Trophoblast cell (in vitro differentiated cells and primary cell): ENCODE measurements around the gene MEGF6.

ENCODE experiments used
- DNase-seq, 2 donors: peaks; one replicate each; pipeline ENCODE4 v3.0.0-alpha.2; 2016
- H2AFZ ChIP-seq: 2 replicates; pipeline ENCODE4 v1.6.1; 2013; ENCODE audit warnings: low read length, moderate library complexity, mild to moderate bottlenecking; ENCODE audit not compliant: insufficient read depth, poor library complexity
- H2AK5ac ChIP-seq: 2 replicates; pipeline ENCODE4 v1.6.1; 2013; ENCODE audit warnings: mild to moderate bottlenecking, low read length
- H2BK120ac ChIP-seq: 2 replicates; pipeline ENCODE4 v1.6.1; 2013; ENCODE audit warnings: low read length, mild to moderate bottlenecking, moderate library complexity; ENCODE audit not compliant: insufficient read depth, poor library complexity
- H2BK12ac ChIP-seq: 2 replicates; pipeline ENCODE4 v1.6.1; 2013; ENCODE audit warnings: mild to moderate bottlenecking, low read length, moderate library complexity
- H2BK5ac ChIP-seq: 2 replicates; pipeline ENCODE4 v1.6.1; 2013; ENCODE audit warnings: low read length, low read depth, moderate library complexity, mild to moderate bottlenecking; ENCODE audit not compliant: poor library complexity
- H3K14ac ChIP-seq: 2 replicates; pipeline ENCODE4 v1.6.1; 2013; ENCODE audit warnings: mild to moderate bottlenecking, low read length
- H3K18ac ChIP-seq: 2 replicates; pipeline ENCODE4 v1.6.1; 2013; ENCODE audit warnings: mild to moderate bottlenecking, low read length
- H3K23ac ChIP-seq: 2 replicates; pipeline ENCODE4 v1.6.1; 2013; ENCODE audit warnings: low read length
- H3K27ac ChIP-seq: 2 replicates; pipeline ENCODE4 v1.5.1; 2013; ENCODE audit warnings: low read depth, mild to moderate bottlenecking, inconsistent platforms, low read length, moderate library complexity
- H3K27me3 ChIP-seq: 2 replicates; pipeline ENCODE4 v1.6.1; 2013; ENCODE audit warnings: inconsistent platforms, mild to moderate bottlenecking, low read length, moderate library complexity; ENCODE audit not compliant: insufficient read depth
- H3K36me3 ChIP-seq, 2 experiments: 1 replicate in 1 of 2; 2 replicates in 1 of 2; pipeline ENCODE4 v1.6.1; 2013; ENCODE audit warnings: low read length in 2 of 2, mild to moderate bottlenecking in 2 of 2, moderate library complexity in 1 of 2; ENCODE audit not compliant: insufficient read depth in 2 of 2, control insufficient read depth in 1 of 2
- H3K4ac ChIP-seq: 2 replicates; pipeline ENCODE4 v1.6.1; 2013; ENCODE audit warnings: low read depth, mild to moderate bottlenecking, low read length, moderate library complexity
- H3K4me1 ChIP-seq, 2 experiments: 1 replicate in 1 of 2; 2 replicates in 1 of 2; pipeline ENCODE4 v1.6.1; 2013; ENCODE audit warnings: low read length in 2 of 2, mild to moderate bottlenecking in 2 of 2, moderate library complexity in 1 of 2; ENCODE audit not compliant: insufficient read depth in 2 of 2, control insufficient read depth in 1 of 2
- H3K4me2 ChIP-seq: 2 replicates; pipeline ENCODE4 v1.6.1; 2013; ENCODE audit warnings: inconsistent platforms, mild to moderate bottlenecking, low read length, moderate library complexity
- H3K4me3 ChIP-seq: 2 replicates; pipeline ENCODE4 v1.5.1; 2013; ENCODE audit warnings: mild to moderate bottlenecking, low read depth, low read length, inconsistent platforms
- H3K79me1 ChIP-seq: one replicate; pipeline ENCODE4 v1.6.1; 2013; ENCODE audit warnings: low read length
- H3K79me2 ChIP-seq: 2 replicates; pipeline ENCODE4 v1.6.1; 2013; ENCODE audit warnings: low read length, mild to moderate bottlenecking; ENCODE audit not compliant: control insufficient read depth, insufficient read depth, poor library complexity
- H3K9ac ChIP-seq: 2 replicates; pipeline ENCODE4 v1.6.1; 2013; ENCODE audit warnings: mild to moderate bottlenecking, low read length
- H3K9me3 ChIP-seq: 2 replicates; pipeline ENCODE4 v1.6.1; 2013; ENCODE audit warnings: low read depth, mild to moderate bottlenecking, control low read depth, inconsistent platforms, low read length; ENCODE audit not compliant: insufficient read depth
- H4K12ac ChIP-seq: 2 replicates; pipeline ENCODE4 v1.6.1; 2013; ENCODE audit warnings: low read depth, mild to moderate bottlenecking, low read length, moderate library complexity
- H4K8ac ChIP-seq: 2 replicates; pipeline ENCODE4 v1.6.1; 2013; ENCODE audit warnings: low read depth, mild to moderate bottlenecking, low read length, moderate library complexity
- H4K91ac ChIP-seq: one replicate; pipeline ENCODE4 v1.6.1; 2013; ENCODE audit warnings: low read depth, mild to moderate bottlenecking, low read length, moderate library complexity
- WGBS: extraction: QIAGEN DNeasy Blood & Tissue Kit; methylation state at CpG from one replicate; pipeline ENCODE4 v1.1.7; 2013; ENCODE audit warnings: missing lambda C conversion rate; ENCODE audit not compliant: insufficient read length, insufficient coverage; ENCODE audit errors: extremely low coverage; 5-methylcytosine and 5-hydroxymethylcytosine counted together

The MEGF6 gene

DNA sequence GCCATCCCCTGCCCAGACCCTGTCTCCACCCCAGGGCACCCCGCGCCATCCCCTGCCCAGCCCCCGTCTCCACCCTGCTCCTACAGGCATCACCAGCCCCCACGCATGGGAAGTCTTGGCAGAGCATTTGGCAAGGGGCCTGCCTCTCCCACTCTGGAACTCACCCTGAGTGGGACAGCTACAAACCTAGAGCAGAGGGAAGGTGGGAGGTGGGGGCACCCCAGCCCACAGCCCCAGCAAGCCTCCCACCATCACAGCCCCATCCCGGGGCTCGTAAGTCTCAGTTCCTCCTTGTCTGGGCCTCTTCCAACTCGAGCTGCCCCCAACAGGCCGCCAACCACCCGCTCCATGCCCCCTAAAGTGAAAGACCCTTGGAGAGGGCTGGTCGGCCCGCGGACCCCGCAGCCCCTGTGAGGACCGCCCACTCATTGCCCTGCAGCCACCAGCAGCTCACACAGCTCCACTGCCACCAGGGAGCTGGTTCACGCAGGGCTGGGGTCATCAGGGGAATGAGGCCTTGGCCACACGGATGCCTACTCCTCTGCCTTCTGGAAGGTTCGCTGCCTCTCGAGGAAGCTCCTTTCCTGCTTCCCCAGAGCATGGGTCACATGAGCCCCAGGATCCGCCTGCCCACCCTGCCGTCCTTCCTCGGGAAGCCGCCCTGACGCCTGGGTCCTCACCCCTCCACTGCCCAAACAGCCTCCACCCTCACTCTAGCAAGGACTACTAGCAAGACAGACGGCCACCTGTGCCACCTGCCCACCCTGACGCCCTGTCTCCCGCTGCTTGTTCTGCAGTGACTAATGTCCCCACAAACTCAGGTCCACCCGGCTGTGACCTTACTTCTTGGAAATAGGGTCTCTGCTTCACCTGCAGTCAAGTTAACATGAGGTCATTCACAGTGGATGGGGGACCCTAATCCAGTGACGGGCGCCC is 14.4 kb downstream of the MEGF6 start:
- Histone ChIP-seq H2BK120ac (no peak overlapping the region), H3K18ac (no peak overlapping the region), H2BK5ac (no peak overlapping the region), H2AK5ac (no peak overlapping the region), H3K4me2 (no peak overlapping the region), H4K12ac (no peak overlapping the region), H3K79me1 (no peaks in the 10 kb centered on the region), H3K36me3 (no peaks in the 10 kb centered on the region), H3K9me3 (no peaks in the 10 kb centered on the region), H3K23ac (no peak overlapping the region), H3K27me3 (no peaks in the 10 kb centered on the region), H3K14ac (no peak overlapping the region), H3K79me2 (no peaks in the 10 kb centered on the region), H3K4ac (no peak overlapping the region), H4K8ac (no peak overlapping the region), H2BK12ac (no peak overlapping the region), H2AFZ (no peak overlapping the region), H3K4me3 (no peak overlapping the region), H4K91ac (no peak overlapping the region), H3K27ac (no peak overlapping the region), H3K9ac (no peak overlapping the region), H3K4me1 (no peaks in the 10 kb centered on the region)
- WGBS: no CpG with 5 or more reads among the region's 29 CpGs
- no peak for DNase-seq

DNA sequence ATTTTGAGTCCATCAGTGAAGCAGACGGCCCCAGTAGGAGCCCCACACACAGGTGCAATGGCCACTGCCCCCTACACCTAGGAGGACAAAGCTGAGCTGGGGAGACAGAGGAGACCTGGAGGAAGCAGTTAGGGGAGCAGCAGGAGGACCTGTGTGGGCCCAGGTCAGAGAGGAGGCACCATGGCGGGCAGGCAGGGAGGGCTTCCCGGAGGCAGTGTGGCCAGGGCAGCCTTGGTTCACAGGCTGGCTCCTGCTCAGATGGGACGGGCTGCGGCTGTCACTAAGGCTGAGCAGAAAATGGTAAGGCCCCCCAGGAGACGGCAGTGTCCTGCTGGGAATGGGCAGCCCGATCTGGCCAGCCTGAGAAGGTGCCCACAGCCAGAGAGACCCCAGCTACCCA is 15.4 kb downstream of the MEGF6 start:
- Histone ChIP-seq H3K4me1 (no peaks in the 10 kb centered on the region), H2BK5ac (no peak overlapping the region), H3K9me3 (no peaks in the 10 kb centered on the region), H3K14ac (no peak overlapping the region), H3K4me3 (no peak overlapping the region), H2BK120ac (no peak overlapping the region), H3K27ac (no peak overlapping the region), H3K79me1 (no peaks in the 10 kb centered on the region), H3K36me3 (no peaks in the 10 kb centered on the region), H2AFZ (no peak overlapping the region), H4K12ac (no peak overlapping the region), H3K18ac (no peak overlapping the region), H4K91ac (no peak overlapping the region), H3K79me2 (no peaks in the 10 kb centered on the region), H4K8ac (no peak overlapping the region), H3K27me3 (no peaks in the 10 kb centered on the region), H3K9ac (no peak overlapping the region), H2BK12ac (no peak overlapping the region), H2AK5ac (no peak overlapping the region), H3K23ac (no peak overlapping the region), H3K4me2 (no peak overlapping the region), H3K4ac (no peak overlapping the region)
- DNase-seq: no peak
- no CpG with 5 or more reads among the region's 7 CpGs for WGBS

DNA sequence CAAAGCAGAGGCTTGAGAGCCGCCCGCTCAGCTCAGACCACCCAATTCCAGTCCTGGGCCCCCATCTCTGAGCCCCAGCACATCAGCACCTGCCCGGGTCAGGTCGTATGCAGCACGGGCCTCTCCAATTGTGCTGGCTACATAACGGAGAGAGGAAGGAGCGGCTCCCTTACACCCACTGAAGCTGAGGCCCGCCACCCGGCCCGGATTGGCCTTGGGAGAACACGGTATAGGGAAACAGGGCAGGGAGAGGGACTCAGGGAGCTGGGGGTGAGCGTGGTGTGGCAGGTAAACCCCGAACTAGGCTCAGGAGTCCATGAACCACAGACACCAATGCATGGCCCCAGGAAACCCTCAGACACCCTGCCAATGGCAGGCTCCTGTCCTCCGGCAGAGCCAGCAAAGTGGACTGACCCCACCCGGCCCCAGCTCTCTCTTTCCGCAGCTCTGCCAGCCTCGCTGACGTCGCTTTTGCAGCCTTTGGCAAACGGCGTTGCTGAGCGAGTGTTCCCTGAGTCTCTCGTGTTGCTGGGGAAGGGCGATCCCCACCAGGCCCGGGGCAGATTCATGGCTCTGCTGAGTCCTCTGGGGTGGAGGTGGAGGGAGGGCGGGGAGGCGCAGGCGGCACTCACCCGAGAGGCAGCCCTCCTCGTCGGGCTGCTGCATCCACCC is 16.5 kb downstream of the MEGF6 start:
- no peak overlapping the region for H3K9ac ChIP-seq
- H3K4me1 ChIP-seq: no peaks in the 10 kb centered on the region
- no peak overlapping the region for H3K14ac ChIP-seq
- DNase-seq: no peak
- H3K27me3 ChIP-seq: no peaks in the 10 kb centered on the region
- no peaks in the 10 kb centered on the region for H3K79me1 ChIP-seq
- H3K4me3 ChIP-seq: no peak overlapping the region
- WGBS: no CpG with 5 or more reads among the region's 31 CpGs
- H3K18ac ChIP-seq: no peak overlapping the region
- no peak overlapping the region for H2BK5ac ChIP-seq
- no peaks in the 10 kb centered on the region for H3K9me3 ChIP-seq
- H4K91ac ChIP-seq: no peak overlapping the region
- H3K4ac ChIP-seq: no peak overlapping the region
- no peaks in the 10 kb centered on the region for H3K79me2 ChIP-seq
- H2AFZ ChIP-seq: no peak overlapping the region
- no peak overlapping the region for H2AK5ac ChIP-seq
- no peak overlapping the region for H3K4me2 ChIP-seq
- no peak overlapping the region for H2BK120ac ChIP-seq
- H3K36me3 ChIP-seq: no peaks in the 10 kb centered on the region
- H2BK12ac ChIP-seq: no peak overlapping the region
- no peak overlapping the region for H3K23ac ChIP-seq
- H4K8ac ChIP-seq: no peak overlapping the region
- H3K27ac ChIP-seq: no peak overlapping the region
- no peak overlapping the region for H4K12ac ChIP-seq

DNA sequence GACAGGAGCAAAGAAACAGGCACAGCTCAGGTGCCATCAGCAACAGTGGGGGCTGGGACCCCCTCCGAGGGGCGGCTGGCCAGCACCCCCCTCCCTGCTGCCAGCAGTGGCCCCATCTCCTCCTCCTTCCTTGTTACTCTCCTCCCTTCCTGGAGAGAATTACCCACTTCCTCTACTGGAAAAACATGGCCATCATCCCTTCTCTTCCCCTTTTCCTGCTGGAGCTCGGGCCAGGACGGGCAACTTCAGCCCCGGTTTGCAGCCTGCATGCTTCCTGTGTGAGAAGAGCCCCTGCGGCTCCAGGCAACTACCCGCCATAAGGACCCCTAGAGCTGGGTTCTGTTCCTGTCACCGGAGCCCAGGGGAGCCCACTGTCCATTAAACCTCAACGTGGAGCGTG is 17.6 kb downstream of the MEGF6 start:
- WGBS: no CpG with 5 or more reads among the region's 10 CpGs
- Histone ChIP-seq H3K23ac (no peak overlapping the region), H4K12ac (no peak overlapping the region), H3K4ac (no peak overlapping the region), H4K91ac (no peak overlapping the region), H3K9ac (no peak overlapping the region), H3K27ac (no peak overlapping the region), H3K14ac (no peak overlapping the region), H3K79me1 (no peaks in the 10 kb centered on the region), H4K8ac (no peak overlapping the region), H3K9me3 (no peaks in the 10 kb centered on the region), H3K4me1 (no peaks in the 10 kb centered on the region), H3K4me3 (no peak overlapping the region), H3K27me3 (no peaks in the 10 kb centered on the region), H2AK5ac (no peak overlapping the region), H2BK5ac (no peak overlapping the region), H3K36me3 (no peaks in the 10 kb centered on the region), H2AFZ (no peak overlapping the region), H2BK120ac (no peak overlapping the region), H3K79me2 (no peaks in the 10 kb centered on the region), H2BK12ac (no peak overlapping the region), H3K18ac (no peak overlapping the region), H3K4me2 (no peak overlapping the region)
- DNase-seq: no peak
